ENCODE data around the gene COPE. TPM values are rescaled to one million over a fixed set of nuclear protein-coding genes. Genes with fewer than 3 reads are reported as not detected.
A peak's percentile ranks its signal among the peaks of the same experiment; 100 is the strongest.

Gene COPE
- total RNA-seq, 1 donor from 2014 or later, result 141 TPM

GRCh38 chr19:18855647-18856384, 63.4 kb downstream of the COPE start:
- ATAC-seq, result no peak
- H3K9me3 ChIP-seq, result no peaks in the 10 kb centered on the region
- intact Hi-C loops (cut with DNase I), result loop anchor here (10.0 kb wide), 2 partner anchors 261 to 401 kb away; no protein-coding TSS in a partner anchor
- H3K4me3 ChIP-seq, result no peak overlapping the region
- H3K27ac ChIP-seq, result no peak overlapping the region
- no peaks in the 10 kb centered on the region for H3K27me3 ChIP-seq
- H3K4me1 ChIP-seq, result peaks cover 18% of the 10 kb centered on the region
- H3K36me3 ChIP-seq, result peaks cover 100% of the 10 kb centered on the region
- no peak for TF ChIP-seq CTCF (IDR thresholded peaks at IDR 0.05)
- DNase-seq, result no peak

GRCh38 chr19:18854982-18855381, 64.2 kb downstream of the COPE start:
- Histone ChIP-seq H3K4me3 (no peak overlapping the region), H3K4me1 (peaks cover 18% of the 10 kb centered on the region), H3K36me3 (peaks cover 100% of the 10 kb centered on the region), H3K27me3 (no peaks in the 10 kb centered on the region), H3K9me3 (no peaks in the 10 kb centered on the region), H3K27ac (no peak overlapping the region)
- DNase-seq (no peak), ATAC-seq (no peak)
- intact Hi-C loops (cut with DNase I), result loop anchor here (10.0 kb wide), 2 partner anchors 260 to 400 kb away; no protein-coding TSS in a partner anchor
- TF ChIP-seq CTCF (IDR thresholded peaks at IDR 0.05), result no peak

GRCh38 chr19:18853755-18854427, 65.3 kb downstream of the COPE start:
- peaks cover 22% of the 10 kb centered on the region for H3K4me1 ChIP-seq
- no peak for TF ChIP-seq CTCF (IDR thresholded peaks at IDR 0.05)
- H3K4me3 ChIP-seq, result no peak overlapping the region
- no peaks in the 10 kb centered on the region for H3K27me3 ChIP-seq
- ATAC-seq, result no peak
- intact Hi-C loops (cut with DNase I), result loop anchor here (10.0 kb wide), 2 partner anchors 259 to 399 kb away; no protein-coding TSS in a partner anchor
- H3K36me3 ChIP-seq, result peaks cover 91% of the 10 kb centered on the region
- H3K27ac ChIP-seq, result no peak overlapping the region
- DNase-seq, result peak; percentile 56
- no peaks in the 10 kb centered on the region for H3K9me3 ChIP-seq

- Histone ChIP-seq H3K9me3 (no peaks in the 10 kb centered on the region), H3K27ac (no peak overlapping the region), H3K4me1 (peaks cover 34% of the 10 kb centered on the region), H3K27me3 (no peaks in the 10 kb centered on the region), H3K4me3 (no peak overlapping the region), H3K36me3 (peaks cover 78% of the 10 kb centered on the region)
- no peak for ATAC-seq
- TF ChIP-seq CTCF (IDR thresholded peaks at IDR 0.05), result no peak
- intact Hi-C loops (cut with DNase I), result loop anchor here (10.0 kb wide), 2 partner anchors 258 to 398 kb away; no protein-coding TSS in a partner anchor
- peak; percentile 51 for DNase-seq
Measured at GRCh38 chr19:18852648-18853047, 66.5 kb downstream of the COPE start.

GRCh38 chr19:18851673-18852325, 67.4 kb downstream of the COPE start:
- Histone ChIP-seq H3K4me1 (peaks cover 43% of the 10 kb centered on the region), H3K27ac (no peak overlapping the region), H3K36me3 (peaks cover 70% of the 10 kb centered on the region), H3K4me3 (no peak overlapping the region), H3K9me3 (no peaks in the 10 kb centered on the region), H3K27me3 (no peaks in the 10 kb centered on the region)
- intact Hi-C loops (cut with DNase I), result loop anchor here (10.0 kb wide), 2 partner anchors 257 to 397 kb away; no protein-coding TSS in a partner anchor
- no peak for ATAC-seq
- TF ChIP-seq CTCF (IDR thresholded peaks at IDR 0.05), result no peak
- no peak for DNase-seq

Data from upper lobe of right lung (tissue), 1 donor.